Kidney epithelial cell (primary cell): ENCODE data around the gene GATA5. TPM values are rescaled to one million over a fixed set of nuclear protein-coding genes. Genes with fewer than 3 reads are reported as not detected.

Experiments used
- DNase-seq: peaks from one replicate; pipeline ENCODE4 v3.0.0-alpha.2; 2010; ENCODE audit warnings: low read depth
- H3K27me3 ChIP-seq: 2 replicates; pipeline ENCODE4 v1.6.0; 2011; ENCODE audit warnings: low read length; ENCODE audit not compliant: control insufficient read depth, insufficient read depth
- H3K36me3 ChIP-seq: 2 replicates; pipeline ENCODE4 v1.5.1; 2011; ENCODE audit warnings: low read length; ENCODE audit not compliant: control insufficient read depth, insufficient read depth
- H3K4me3 ChIP-seq: 2 replicates; pipeline ENCODE4 v1.5.1; 2011; ENCODE audit warnings: low read depth, mild to moderate bottlenecking, control low read depth, low read length
- CTCF ChIP-seq: IDR thresholded peaks from 2 replicates; pipeline ENCODE4 v1.5.1; 2011; ENCODE audit warnings: mild to moderate bottlenecking, moderate library complexity, low read length, control low read depth, inconsistent platforms; ENCODE audit not compliant: insufficient read depth, poor library complexity, severe bottlenecking
- total RNA-seq: library from RNA; depleted of rRNA; stranded (reverse); fragments of >200 nt; gene quantifications from 2 replicates; pipeline ENCODE4 v1.2.3, GENCODE V29; 2015

Gene GATA5
- total RNA-seq, 1 donor from 2014 or later: not detected

GRCh38 chr20:62485062-62485700, 9.4 kb upstream of the GATA5 start:
- Histone ChIP-seq H3K27me3 (peaks cover 81% of the 10 kb centered on the region), H3K36me3 (no peaks in the 10 kb centered on the region), H3K4me3 (no peak overlapping the region)
- DNase-seq: peak; percentile 5
- no peak for TF ChIP-seq CTCF

GRCh38 chr20:62484478-62484877, 8.7 kb upstream of the GATA5 start:
- no peaks in the 10 kb centered on the region for H3K36me3 ChIP-seq
- DNase-seq: no peak
- H3K27me3 ChIP-seq: peaks cover 84% of the 10 kb centered on the region
- H3K4me3 ChIP-seq: no peak overlapping the region
- TF ChIP-seq CTCF: no peak

- no peaks in the 10 kb centered on the region for H3K36me3 ChIP-seq
- no peak for DNase-seq
- H3K27me3 ChIP-seq: peaks cover 90% of the 10 kb centered on the region
- no peak for TF ChIP-seq CTCF
- H3K4me3 ChIP-seq: no peak overlapping the region
Measured at GRCh38 chr20:62483613-62484458, 8.0 kb upstream of the GATA5 start.

GRCh38 chr20:62482974-62483373, 7.2 kb upstream of the GATA5 start:
- Histone ChIP-seq H3K27me3 (peaks cover 91% of the 10 kb centered on the region), H3K36me3 (no peaks in the 10 kb centered on the region), H3K4me3 (no peak overlapping the region)
- no peak for TF ChIP-seq CTCF
- no peak for DNase-seq

- Histone ChIP-seq H3K4me3 (no peak overlapping the region), H3K27me3 (peaks cover 91% of the 10 kb centered on the region), H3K36me3 (no peaks in the 10 kb centered on the region)
- TF ChIP-seq CTCF: no peak
- DNase-seq: no peak
Measured at GRCh38 chr20:62482146-62482809, 6.5 kb upstream of the GATA5 start.
